DND-41 (cell line): Measurements from ENCODE around the gene RPL10.
A peak's percentile ranks its signal among the peaks of the same experiment; 100 is the strongest.

Experiments
- ATAC-seq: fragments of 200-7000 bp; cut with Tn5 transposase; 3 replicates; pipeline ENCODE4 v1.9.1; 2021; ENCODE audit warnings: low read depth; ENCODE audit not compliant: insufficient read depth
- DNase-seq: peaks from one replicate; pipeline ENCODE4 v3.0.0-alpha.2; 2020
- H2AFZ ChIP-seq: 2 replicates; pipeline ENCODE4 v1.6.0; 2012; ENCODE audit warnings: low read depth, low read length
- H3K27ac ChIP-seq: 2 replicates; pipeline ENCODE4 v1.5.1; 2012; ENCODE audit warnings: low read length, inconsistent platforms
- H3K27me3 ChIP-seq: fragments of 200-600 bp; sonication (generic); 2 replicates; pipeline ENCODE4 v1.6.0; 2012; ENCODE audit warnings: low read length, mild to moderate bottlenecking, inconsistent platforms; ENCODE audit not compliant: insufficient read depth, poor library complexity
- H3K36me3 ChIP-seq: 2 replicates; pipeline ENCODE4 v1.5.1; 2012; ENCODE audit warnings: low read length, inconsistent platforms; ENCODE audit not compliant: insufficient read depth
- H3K4me1 ChIP-seq: 2 replicates; pipeline ENCODE4 v1.5.1; 2012; ENCODE audit warnings: mild to moderate bottlenecking, low read length; ENCODE audit not compliant: insufficient read depth
- H3K4me2 ChIP-seq: 2 replicates; pipeline ENCODE4 v1.6.0; 2012; ENCODE audit warnings: mild to moderate bottlenecking, moderate library complexity, low read length, inconsistent platforms; ENCODE audit not compliant: insufficient read depth
- H3K4me3 ChIP-seq, 2 experiments: fragments of 200-600 bp in 1 of 2; shearing (Covaris generic) in 1 of 2; 2 replicates each; pipeline ENCODE4 v1.5.1; 2012 to 2016; ENCODE audit warnings: inconsistent platforms in 2 of 2, low read length in 2 of 2, mild to moderate bottlenecking in 2 of 2, low read depth in 1 of 2, moderate library complexity in 1 of 2
- H3K79me2 ChIP-seq: 2 replicates; pipeline ENCODE4 v1.6.0; 2012; ENCODE audit warnings: low read length, inconsistent platforms; ENCODE audit not compliant: insufficient read depth
- H3K9ac ChIP-seq: 2 replicates; pipeline ENCODE4 v1.6.0; 2012; ENCODE audit warnings: low read depth, mild to moderate bottlenecking, inconsistent platforms, low read length, moderate library complexity
- H3K9me3 ChIP-seq: 2 replicates; pipeline ENCODE4 v1.5.1; 2012; ENCODE audit warnings: low read length, moderate library complexity, mild to moderate bottlenecking, inconsistent platforms; ENCODE audit not compliant: insufficient read depth, severe bottlenecking
- H4K20me1 ChIP-seq: 2 replicates; pipeline ENCODE4 v1.6.0; 2012; ENCODE audit warnings: low read length; ENCODE audit not compliant: insufficient read depth
- EZH2 ChIP-seq: IDR thresholded peaks from 3 replicates; pipeline ENCODE4 v1.6.1; 2012; ENCODE audit warnings: borderline replicate concordance, low read depth, mild to moderate bottlenecking, moderate library complexity, low read length, inconsistent platforms; ENCODE audit not compliant: severe bottlenecking
- TF ChIP-seq, protein P1 (sequence below): IDR thresholded peaks from 2 replicates; pipeline ENCODE4 v1.5.1; 2012; ENCODE audit warnings: borderline replicate concordance, low read length, moderate library complexity, mild to moderate bottlenecking; ENCODE audit not compliant: poor library complexity, severe bottlenecking; ENCODE audit errors: extremely low read depth

RPL10 gene

GRCh38 chrX:154443479-154443910, 45.3 kb downstream of the RPL10 start:
- Histone ChIP-seq H3K9ac (peak overlapping the region; percentile 60; the same call in 1 of the 2 replicates), H3K36me3 (peaks cover 39% of the 10 kb centered on the region), H3K4me2 (peak overlapping the region; percentile 66), H3K4me1 (peaks cover 24% of the 10 kb centered on the region), H3K4me3 (peak overlapping the region in 1 of 2 experiments; percentile 46; a peak in 2 of 4 replicates), H3K27me3 (no peaks in the 10 kb centered on the region), H3K79me2 (peaks cover 17% of the 10 kb centered on the region), H3K9me3 (no peaks in the 10 kb centered on the region), H3K27ac (no peak overlapping the region), H2AFZ (no peak overlapping the region; the same call in 1 of the 2 replicates), H4K20me1 (peaks cover 21% of the 10 kb centered on the region; the same call in 1 of the 2 replicates)
- TF ChIP-seq, protein P1, sequence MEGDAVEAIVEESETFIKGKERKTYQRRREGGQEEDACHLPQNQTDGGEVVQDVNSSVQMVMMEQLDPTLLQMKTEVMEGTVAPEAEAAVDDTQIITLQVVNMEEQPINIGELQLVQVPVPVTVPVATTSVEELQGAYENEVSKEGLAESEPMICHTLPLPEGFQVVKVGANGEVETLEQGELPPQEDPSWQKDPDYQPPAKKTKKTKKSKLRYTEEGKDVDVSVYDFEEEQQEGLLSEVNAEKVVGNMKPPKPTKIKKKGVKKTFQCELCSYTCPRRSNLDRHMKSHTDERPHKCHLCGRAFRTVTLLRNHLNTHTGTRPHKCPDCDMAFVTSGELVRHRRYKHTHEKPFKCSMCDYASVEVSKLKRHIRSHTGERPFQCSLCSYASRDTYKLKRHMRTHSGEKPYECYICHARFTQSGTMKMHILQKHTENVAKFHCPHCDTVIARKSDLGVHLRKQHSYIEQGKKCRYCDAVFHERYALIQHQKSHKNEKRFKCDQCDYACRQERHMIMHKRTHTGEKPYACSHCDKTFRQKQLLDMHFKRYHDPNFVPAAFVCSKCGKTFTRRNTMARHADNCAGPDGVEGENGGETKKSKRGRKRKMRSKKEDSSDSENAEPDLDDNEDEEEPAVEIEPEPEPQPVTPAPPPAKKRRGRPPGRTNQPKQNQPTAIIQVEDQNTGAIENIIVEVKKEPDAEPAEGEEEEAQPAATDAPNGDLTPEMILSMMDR = no peak
- no peak for TF ChIP-seq EZH2
- no peak for DNase-seq
- peak; percentile 43; the same call in 2 of the 3 replicates for ATAC-seq

DNA sequence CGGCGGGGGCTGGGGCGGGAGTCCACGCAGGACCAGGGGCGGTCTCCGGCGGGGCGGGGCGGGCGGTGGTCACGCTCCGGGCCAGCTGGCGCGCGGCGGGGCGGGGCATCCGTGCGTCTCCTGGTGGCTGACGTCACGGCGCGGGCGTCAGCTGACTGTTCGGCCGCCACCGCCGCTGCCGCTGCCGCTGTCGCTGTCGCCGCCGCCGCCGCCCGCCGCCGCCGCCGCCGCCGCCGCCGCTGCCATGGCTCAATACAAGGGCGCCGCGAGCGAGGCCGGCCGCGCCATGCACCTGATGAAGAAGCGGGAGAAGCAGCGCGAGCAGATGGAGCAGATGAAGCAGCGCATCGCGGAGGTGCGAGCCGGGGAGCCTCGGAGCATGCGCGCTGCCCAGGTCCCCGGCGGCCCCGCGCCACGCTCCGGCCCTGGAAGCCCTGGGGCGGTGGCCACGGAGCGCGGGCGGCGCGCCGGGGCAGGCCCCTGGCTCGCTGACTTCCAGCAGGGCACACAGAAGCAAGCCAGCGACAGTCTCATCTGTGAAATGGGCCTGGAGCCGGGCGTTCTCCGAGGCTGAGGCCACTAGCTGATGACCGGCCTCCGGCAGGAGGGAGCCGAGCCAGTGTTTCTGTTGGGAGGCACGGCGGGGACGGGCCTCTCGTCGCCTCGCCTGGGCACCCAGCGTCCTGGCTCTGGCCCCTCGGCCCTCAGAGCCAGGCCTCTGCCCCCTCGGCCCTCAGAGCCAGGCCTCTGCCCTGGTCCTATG, 46.0 kb downstream of the RPL10 start, which contains the start of gene FAM50A:
Gene FAM50A (plus strand): TSS at position 150 of the 763 bp plus-strand sequence. CDS start 95 bp downstream, at position 245.
- H3K4me2 ChIP-seq = peak within 1 kb of the TSS; percentile 66

GRCh38 chrX:154444755-154445246, 46.6 kb downstream of the RPL10 start:
- H3K27ac ChIP-seq = no peak overlapping the region
- no peak for DNase-seq
- no peaks in the 10 kb centered on the region for H3K9me3 ChIP-seq
- H3K27me3 ChIP-seq = no peaks in the 10 kb centered on the region
- peaks cover 17% of the 10 kb centered on the region for H3K4me1 ChIP-seq
- ATAC-seq = no peak
- peak overlapping the region; percentile 66 for H3K4me2 ChIP-seq
- H2AFZ ChIP-seq = no peak overlapping the region
- TF ChIP-seq, protein P1 = no peak
- TF ChIP-seq EZH2 = no peak
- peaks cover 6% of the 10 kb centered on the region; the same call in 1 of the 2 replicates for H3K79me2 ChIP-seq
- H3K4me3 ChIP-seq = peak overlapping the region in 1 of 2 experiments; percentile 54; a peak in 2 of 4 replicates
- peak overlapping the region; percentile 60; the same call in 1 of the 2 replicates for H3K9ac ChIP-seq
- peaks cover 28% of the 10 kb centered on the region for H3K36me3 ChIP-seq
- H4K20me1 ChIP-seq = peaks cover 13% of the 10 kb centered on the region; the same call in 1 of the 2 replicates

More for the DNA sequence above, 46.0 kb downstream of the RPL10 start, which contains the start of gene FAM50A:
- Histone ChIP-seq H3K27me3 (no peaks in the 10 kb centered on the region), H4K20me1 (peaks cover 15% of the 10 kb centered on the region; the same call in 1 of the 2 replicates), H3K4me3 (peak within 1 kb of the TSS in 1 of 2 experiments; percentile 54; a peak in 2 of 4 replicates), H3K27ac (no peak within 1 kb of the TSS), H3K36me3 (peaks cover 32% of the 10 kb centered on the region), H3K9me3 (no peaks in the 10 kb centered on the region), H3K9ac (peak within 1 kb of the TSS; percentile 60; the same call in 1 of the 2 replicates), H2AFZ (peak within 1 kb of the TSS; percentile 39), H3K79me2 (peaks cover 10% of the 10 kb centered on the region), H3K4me1 (peaks cover 17% of the 10 kb centered on the region)
- peak; percentile 57 for DNase-seq
- ATAC-seq = peak; percentile 74
- TF ChIP-seq, protein P1 = no peak
- TF ChIP-seq EZH2 = no peak
